ENCODE data around the gene MRPL28.
"Not testable (repeated sequence)": the region's sequence is repeated elsewhere in the genome, so short reads cannot be mapped to it uniquely, and the experiment has no call there.

MRPL28 gene

GRCh38 chr16:364595-365491 lies 5.5 kb downstream of the MRPL28 start:
- Histone ChIP-seq H3K9me3 (ENCODE audit: low read length) (no peaks in the 10 kb centered on the region), H3K4me1 (ENCODE audit: insufficient read depth, low read length) (peaks cover 6% of the 10 kb centered on the region), H2AFZ (ENCODE audit: low read depth, low read length) (no peak overlapping the region), H3K4me3 (ENCODE audit: low read length) (no peak overlapping the region), H3K36me3 (ENCODE audit: insufficient read depth, low read length) (peaks cover 22% of the 10 kb centered on the region), H3K27me3 (ENCODE audit: insufficient read depth, low read length) (no peaks in the 10 kb centered on the region)

- Histone ChIP-seq H3K4me1 (ENCODE audit: insufficient read depth, low read length) (peaks cover 6% of the 10 kb centered on the region), H3K4me3 (ENCODE audit: low read length) (no peak overlapping the region), H2AFZ (ENCODE audit: low read depth, low read length) (no peak overlapping the region), H3K27me3 (ENCODE audit: insufficient read depth, low read length) (no peaks in the 10 kb centered on the region), H3K36me3 (ENCODE audit: insufficient read depth, low read length) (peaks cover 22% of the 10 kb centered on the region), H3K9me3 (ENCODE audit: low read length) (no peaks in the 10 kb centered on the region)
Measured at GRCh38 chr16:363766-364490, 6.4 kb downstream of the MRPL28 start.

- H3K9me3 ChIP-seq (ENCODE audit: low read length), result no peaks in the 10 kb centered on the region
- peaks cover 6% of the 10 kb centered on the region for H3K4me1 ChIP-seq (ENCODE audit: insufficient read depth, low read length)
- no peaks in the 10 kb centered on the region for H3K27me3 ChIP-seq (ENCODE audit: insufficient read depth, low read length)
- peaks cover 18% of the 10 kb centered on the region for H3K36me3 ChIP-seq (ENCODE audit: insufficient read depth, low read length)
- H3K4me3 ChIP-seq (ENCODE audit: low read length), result no peak overlapping the region
- no peak overlapping the region for H2AFZ ChIP-seq (ENCODE audit: low read depth, low read length)
Measured at GRCh38 chr16:363110-363765, 7.1 kb downstream of the MRPL28 start.

- H3K4me1 ChIP-seq (ENCODE audit: insufficient read depth, low read length); H2AFZ ChIP-seq (ENCODE audit: low read depth, low read length); H3K9me3 ChIP-seq (ENCODE audit: low read length); H3K27me3 ChIP-seq (ENCODE audit: insufficient read depth, low read length); H3K4me3 ChIP-seq (ENCODE audit: low read length): not testable (repeated sequence)
- peaks cover 12% of the 10 kb centered on the region for H3K36me3 ChIP-seq (ENCODE audit: insufficient read depth, low read length)
Measured at GRCh38 chr16:362702-362999, 7.7 kb downstream of the MRPL28 start.

- H3K4me3 ChIP-seq (ENCODE audit: low read length), result no peak overlapping the region
- H3K27me3 ChIP-seq (ENCODE audit: insufficient read depth, low read length), result no peaks in the 10 kb centered on the region
- H2AFZ ChIP-seq (ENCODE audit: low read depth, low read length), result no peak overlapping the region
- H3K4me1 ChIP-seq (ENCODE audit: insufficient read depth, low read length), result peaks cover 6% of the 10 kb centered on the region
- H3K9me3 ChIP-seq (ENCODE audit: low read length), result no peaks in the 10 kb centered on the region
- H3K36me3 ChIP-seq (ENCODE audit: insufficient read depth, low read length), result peaks cover 7% of the 10 kb centered on the region
Measured at GRCh38 chr16:361872-362701, 8.3 kb downstream of the MRPL28 start.

GRCh38 chr16:361341-361871 lies 8.9 kb downstream of the MRPL28 start:
- Histone ChIP-seq H3K4me1 (ENCODE audit: insufficient read depth, low read length) (peaks cover 6% of the 10 kb centered on the region), H3K9me3 (ENCODE audit: low read length) (no peaks in the 10 kb centered on the region), H2AFZ (ENCODE audit: low read depth, low read length) (no peak overlapping the region), H3K27me3 (ENCODE audit: insufficient read depth, low read length) (no peaks in the 10 kb centered on the region), H3K4me3 (ENCODE audit: low read length) (no peak overlapping the region), H3K36me3 (ENCODE audit: insufficient read depth, low read length) (no peaks in the 10 kb centered on the region)

GRCh38 chr16:360698-361336 lies 9.5 kb downstream of the MRPL28 start:
- Histone ChIP-seq H3K9me3 (ENCODE audit: low read length) (no peaks in the 10 kb centered on the region), H3K36me3 (ENCODE audit: insufficient read depth, low read length) (no peaks in the 10 kb centered on the region), H3K27me3 (ENCODE audit: insufficient read depth, low read length) (no peaks in the 10 kb centered on the region), H3K4me3 (ENCODE audit: low read length) (no peak overlapping the region), H3K4me1 (ENCODE audit: insufficient read depth, low read length) (peaks cover 6% of the 10 kb centered on the region), H2AFZ (ENCODE audit: low read depth, low read length) (no peak overlapping the region)

- Histone ChIP-seq H3K4me1 (ENCODE audit: insufficient read depth, low read length) (peaks cover 6% of the 10 kb centered on the region), H2AFZ (ENCODE audit: low read depth, low read length) (no peak overlapping the region), H3K9me3 (ENCODE audit: low read length) (no peaks in the 10 kb centered on the region), H3K36me3 (ENCODE audit: insufficient read depth, low read length) (no peaks in the 10 kb centered on the region), H3K27me3 (ENCODE audit: insufficient read depth, low read length) (no peaks in the 10 kb centered on the region), H3K4me3 (ENCODE audit: low read length) (no peak overlapping the region)
Measured at GRCh38 chr16:359871-360697, 10.3 kb downstream of the MRPL28 start.

GRCh38 chr16:359067-359763 lies 11.1 kb downstream of the MRPL28 start:
- Histone ChIP-seq H3K4me3 (ENCODE audit: low read length) (no peak overlapping the region), H2AFZ (ENCODE audit: low read depth, low read length) (no peak overlapping the region)

GRCh38 chr16:356741-357140 lies 13.6 kb downstream of the MRPL28 start:
- H3K27me3 ChIP-seq (ENCODE audit: insufficient read depth, low read length), result no peaks in the 10 kb centered on the region
- H3K36me3 ChIP-seq (ENCODE audit: insufficient read depth, low read length), result no peaks in the 10 kb centered on the region
- no peaks in the 10 kb centered on the region for H3K9me3 ChIP-seq (ENCODE audit: low read length)
- H2AFZ ChIP-seq (ENCODE audit: low read depth, low read length), result no peak overlapping the region
- no peaks in the 10 kb centered on the region for H3K4me1 ChIP-seq (ENCODE audit: insufficient read depth, low read length)
- H3K4me3 ChIP-seq (ENCODE audit: low read length), result no peak overlapping the region

More at GRCh38 chr16:359067-359763, 11.1 kb downstream of the MRPL28 start:
- Histone ChIP-seq H3K4me1 (ENCODE audit: insufficient read depth, low read length) (peaks cover 6% of the 10 kb centered on the region), H3K9me3 (ENCODE audit: low read length) (no peaks in the 10 kb centered on the region), H3K27me3 (ENCODE audit: insufficient read depth, low read length) (no peaks in the 10 kb centered on the region), H3K36me3 (ENCODE audit: insufficient read depth, low read length) (no peaks in the 10 kb centered on the region)

GRCh38 chr16:354971-355461 lies 15.3 kb downstream of the MRPL28 start:
- no peak overlapping the region for H2AFZ ChIP-seq (ENCODE audit: low read depth, low read length)
- H3K27me3 ChIP-seq (ENCODE audit: insufficient read depth, low read length), result no peaks in the 10 kb centered on the region
- H3K9me3 ChIP-seq (ENCODE audit: low read length), result no peaks in the 10 kb centered on the region
- peaks cover 4% of the 10 kb centered on the region for H3K4me1 ChIP-seq (ENCODE audit: insufficient read depth, low read length)
- H3K4me3 ChIP-seq (ENCODE audit: low read length), result no peak overlapping the region
- H3K36me3 ChIP-seq (ENCODE audit: insufficient read depth, low read length), result peaks cover 6% of the 10 kb centered on the region
